GM18907 (cell line): Measurements from ENCODE around the gene CHKB.
"Not testable (repeated sequence)": the region's sequence is repeated elsewhere in the genome, so short reads cannot be mapped to it uniquely, and the experiment has no call there.

ENCODE experiments used
- ATAC-seq: cut with Tn5 transposase; IDR thresholded peaks from one replicate; pipeline ENCODE4 v1.9.1; 2021; ENCODE audit warnings: mild to moderate bottlenecking, moderate library complexity; ENCODE audit not compliant: unreplicated experiment

CHKB gene

GRCh38 chr22:50582493-50583293, at the start of gene CHKB:
CHKB (minus strand) TSS chr22:50582849; CDS start chr22:50582781, 68 bp downstream.
- ATAC-seq, result peak; percentile 90

GRCh38 chr22:50630376-50630775, 47.7 kb upstream of the CHKB start:
- ATAC-seq, result no peak

- no peak for ATAC-seq
Measured at GRCh38 chr22:50628543-50629134, 46.0 kb upstream of the CHKB start.

GRCh38 chr22:50627642-50628542, 45.2 kb upstream of the CHKB start, which contains the start of gene ARSA:
ARSA (minus strand) TSS chr22:50628152; CDS start chr22:50627779, 373 bp downstream.
- peak; percentile 72 for ATAC-seq

- ATAC-seq, result no peak
Measured at GRCh38 chr22:50626850-50627641, 44.4 kb upstream of the CHKB start.

GRCh38 chr22:50626314-50626849, 43.7 kb upstream of the CHKB start:
- no peak for ATAC-seq

GRCh38 chr22:50625568-50626313, 43.1 kb upstream of the CHKB start:
- ATAC-seq, result no peak

GRCh38 chr22:50625131-50625567, 42.5 kb upstream of the CHKB start:
- ATAC-seq, result no peak

GRCh38 chr22:50624347-50625130, 41.9 kb upstream of the CHKB start:
- no peak for ATAC-seq

GRCh38 chr22:50622723-50623327, 40.2 kb upstream of the CHKB start:
- no peak for ATAC-seq

- no peak for ATAC-seq
Measured at GRCh38 chr22:50621948-50622722, 39.5 kb upstream of the CHKB start.

GRCh38 chr22:50621356-50621880, 38.8 kb upstream of the CHKB start:
- ATAC-seq, result peak; percentile 38

GRCh38 chr22:50620593-50621355, 38.1 kb upstream of the CHKB start:
- peak; percentile 68 for ATAC-seq

- not testable (repeated sequence) for ATAC-seq
Measured at GRCh38 chr22:50614296-50614695, 31.6 kb upstream of the CHKB start.

GRCh38 chr22:50613291-50613981, 30.8 kb upstream of the CHKB start:
- ATAC-seq, result no peak
